Measurements from ENCODE around the gene UBE2O.

DNA sequence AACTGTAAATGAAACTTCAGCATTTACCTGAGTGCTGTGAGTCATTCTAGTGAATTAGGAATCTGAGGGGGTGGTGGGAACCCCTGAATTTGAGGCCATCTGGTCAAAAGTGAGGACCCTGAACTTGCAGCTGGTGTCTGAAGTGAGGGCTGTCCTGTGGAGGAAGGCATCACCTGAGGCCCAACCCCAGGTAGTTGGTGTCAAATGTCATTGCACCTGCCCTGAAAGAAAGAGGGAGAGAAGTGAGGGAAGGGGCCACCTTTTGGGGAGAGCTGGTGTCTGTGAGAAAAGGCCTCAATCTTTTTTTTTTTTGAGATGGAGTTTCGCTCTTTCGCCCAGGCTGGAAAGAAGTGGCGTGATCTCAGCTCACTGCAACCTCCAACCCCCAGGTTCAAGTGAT, 86.7 kb downstream of the UBE2O start:
- TF ChIP-seq, protein P1, sequence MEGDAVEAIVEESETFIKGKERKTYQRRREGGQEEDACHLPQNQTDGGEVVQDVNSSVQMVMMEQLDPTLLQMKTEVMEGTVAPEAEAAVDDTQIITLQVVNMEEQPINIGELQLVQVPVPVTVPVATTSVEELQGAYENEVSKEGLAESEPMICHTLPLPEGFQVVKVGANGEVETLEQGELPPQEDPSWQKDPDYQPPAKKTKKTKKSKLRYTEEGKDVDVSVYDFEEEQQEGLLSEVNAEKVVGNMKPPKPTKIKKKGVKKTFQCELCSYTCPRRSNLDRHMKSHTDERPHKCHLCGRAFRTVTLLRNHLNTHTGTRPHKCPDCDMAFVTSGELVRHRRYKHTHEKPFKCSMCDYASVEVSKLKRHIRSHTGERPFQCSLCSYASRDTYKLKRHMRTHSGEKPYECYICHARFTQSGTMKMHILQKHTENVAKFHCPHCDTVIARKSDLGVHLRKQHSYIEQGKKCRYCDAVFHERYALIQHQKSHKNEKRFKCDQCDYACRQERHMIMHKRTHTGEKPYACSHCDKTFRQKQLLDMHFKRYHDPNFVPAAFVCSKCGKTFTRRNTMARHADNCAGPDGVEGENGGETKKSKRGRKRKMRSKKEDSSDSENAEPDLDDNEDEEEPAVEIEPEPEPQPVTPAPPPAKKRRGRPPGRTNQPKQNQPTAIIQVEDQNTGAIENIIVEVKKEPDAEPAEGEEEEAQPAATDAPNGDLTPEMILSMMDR (IDR thresholded peaks at IDR 0.05; ENCODE audit: low read depth, low read length, missing input control), result no peak
- TF ChIP-seq EGR1 (IDR thresholded peaks at IDR 0.05; ENCODE audit: low read depth in 2 of 2), result no peak
- TF ChIP-seq RAD21 (IDR thresholded peaks at IDR 0.05), result no peak
- TF ChIP-seq, protein P2, sequence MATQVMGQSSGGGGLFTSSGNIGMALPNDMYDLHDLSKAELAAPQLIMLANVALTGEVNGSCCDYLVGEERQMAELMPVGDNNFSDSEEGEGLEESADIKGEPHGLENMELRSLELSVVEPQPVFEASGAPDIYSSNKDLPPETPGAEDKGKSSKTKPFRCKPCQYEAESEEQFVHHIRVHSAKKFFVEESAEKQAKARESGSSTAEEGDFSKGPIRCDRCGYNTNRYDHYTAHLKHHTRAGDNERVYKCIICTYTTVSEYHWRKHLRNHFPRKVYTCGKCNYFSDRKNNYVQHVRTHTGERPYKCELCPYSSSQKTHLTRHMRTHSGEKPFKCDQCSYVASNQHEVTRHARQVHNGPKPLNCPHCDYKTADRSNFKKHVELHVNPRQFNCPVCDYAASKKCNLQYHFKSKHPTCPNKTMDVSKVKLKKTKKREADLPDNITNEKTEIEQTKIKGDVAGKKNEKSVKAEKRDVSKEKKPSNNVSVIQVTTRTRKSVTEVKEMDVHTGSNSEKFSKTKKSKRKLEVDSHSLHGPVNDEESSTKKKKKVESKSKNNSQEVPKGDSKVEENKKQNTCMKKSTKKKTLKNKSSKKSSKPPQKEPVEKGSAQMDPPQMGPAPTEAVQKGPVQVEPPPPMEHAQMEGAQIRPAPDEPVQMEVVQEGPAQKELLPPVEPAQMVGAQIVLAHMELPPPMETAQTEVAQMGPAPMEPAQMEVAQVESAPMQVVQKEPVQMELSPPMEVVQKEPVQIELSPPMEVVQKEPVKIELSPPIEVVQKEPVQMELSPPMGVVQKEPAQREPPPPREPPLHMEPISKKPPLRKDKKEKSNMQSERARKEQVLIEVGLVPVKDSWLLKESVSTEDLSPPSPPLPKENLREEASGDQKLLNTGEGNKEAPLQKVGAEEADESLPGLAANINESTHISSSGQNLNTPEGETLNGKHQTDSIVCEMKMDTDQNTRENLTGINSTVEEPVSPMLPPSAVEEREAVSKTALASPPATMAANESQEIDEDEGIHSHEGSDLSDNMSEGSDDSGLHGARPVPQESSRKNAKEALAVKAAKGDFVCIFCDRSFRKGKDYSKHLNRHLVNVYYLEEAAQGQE (IDR thresholded peaks at IDR 0.05), result no peak
- TF ChIP-seq, protein P3, sequence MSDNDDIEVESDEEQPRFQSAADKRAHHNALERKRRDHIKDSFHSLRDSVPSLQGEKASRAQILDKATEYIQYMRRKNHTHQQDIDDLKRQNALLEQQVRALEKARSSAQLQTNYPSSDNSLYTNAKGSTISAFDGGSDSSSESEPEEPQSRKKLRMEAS (IDR thresholded peaks at IDR 0.05), result no peak
- TF ChIP-seq FOXA1 (IDR thresholded peaks at IDR 0.05), result no peak
- TF ChIP-seq YY1 (IDR thresholded peaks at IDR 0.05), result no peak
- TF ChIP-seq SP1 (IDR thresholded peaks at IDR 0.05), result no peak
- TF ChIP-seq NR2F2 (IDR thresholded peaks at IDR 0.05), result no peak
- TF ChIP-seq GABPA (IDR thresholded peaks at IDR 0.05 in 1 of 2, conservative IDR thresholded peaks at IDR 0.05 in 1 of 2), result no peak
- TF ChIP-seq HNF4A (conservative IDR thresholded peaks at IDR 0.05), result no peak
- no peak for TF ChIP-seq JUND (IDR thresholded peaks at IDR 0.05)

All from liver (tissue), 3 donors.